Omental fat pad (tissue), 4 donors: ENCODE measurements around the gene WAPL. TPM values are rescaled to one million over a fixed set of nuclear protein-coding genes. Genes with fewer than 3 reads are reported as not detected.

Source experiments
- ATAC-seq: fragments of 150-250 bp; one replicate; pipeline ENCODE4 v1.9.1; 2016; ENCODE audit warnings: mild to moderate bottlenecking, moderate library complexity; ENCODE audit not compliant: low FRiP score
- DNase-seq: peaks from one replicate; pipeline ENCODE4 v3.0.0-alpha.2; 2019; ENCODE audit warnings: low spot score
- total RNA-seq, 4 donors: library from RNA; depleted of rRNA; stranded (reverse); fragments of >200 nt; gene quantifications; one replicate each; pipeline ENCODE4 v1.1.0, GENCODE V29; 2016
- TF ChIP-seq, protein P1 (sequence below), 3 donors: fragments of 450-650 bp; IDR thresholded peaks; one replicate each; pipeline ENCODE4 v1.5.1; 2016 to 2017; ENCODE audit warnings: antibody characterized with exemption in 3 of 3, mild to moderate bottlenecking in 3 of 3, moderate library complexity in 2 of 3

The WAPL gene
- total RNA-seq, 4 donors from 2014 or later: 29.8 to 61.5 (median 40.1) TPM

DNA sequence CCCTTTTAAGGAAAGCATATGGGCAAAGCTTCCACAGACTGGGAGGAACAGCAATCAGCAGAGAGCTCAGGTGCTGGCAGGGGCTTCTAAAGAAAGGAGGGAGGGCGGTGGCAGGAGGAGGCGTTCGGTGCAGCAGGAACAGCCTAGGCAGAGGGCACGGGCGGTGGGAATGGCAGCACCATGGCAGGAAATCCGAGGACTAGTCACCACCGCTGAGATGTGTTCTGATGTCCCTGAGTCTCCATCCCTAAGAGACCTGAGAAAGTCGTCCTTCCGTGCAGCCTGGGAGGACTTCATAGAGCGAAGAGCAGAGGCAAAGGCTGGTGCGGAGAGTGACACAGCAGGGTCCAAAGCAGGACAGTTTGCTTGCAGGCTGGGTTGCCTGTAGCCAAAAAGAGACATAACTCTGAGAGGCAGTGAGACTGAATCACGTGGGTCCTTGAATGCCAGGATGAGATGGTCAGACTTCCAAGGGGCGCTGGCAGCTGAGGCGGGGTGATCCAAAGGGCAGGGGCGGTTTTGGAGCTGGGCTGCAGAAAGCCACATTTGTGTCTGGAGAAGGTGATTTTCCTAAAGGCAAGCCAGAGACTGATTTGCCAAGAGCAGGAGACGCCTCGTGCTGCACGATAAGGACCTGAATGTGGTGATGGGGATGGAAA, 119.2 kb downstream of the WAPL start:
- DNase-seq (no peak), ATAC-seq (no peak)
- TF ChIP-seq, protein P1, sequence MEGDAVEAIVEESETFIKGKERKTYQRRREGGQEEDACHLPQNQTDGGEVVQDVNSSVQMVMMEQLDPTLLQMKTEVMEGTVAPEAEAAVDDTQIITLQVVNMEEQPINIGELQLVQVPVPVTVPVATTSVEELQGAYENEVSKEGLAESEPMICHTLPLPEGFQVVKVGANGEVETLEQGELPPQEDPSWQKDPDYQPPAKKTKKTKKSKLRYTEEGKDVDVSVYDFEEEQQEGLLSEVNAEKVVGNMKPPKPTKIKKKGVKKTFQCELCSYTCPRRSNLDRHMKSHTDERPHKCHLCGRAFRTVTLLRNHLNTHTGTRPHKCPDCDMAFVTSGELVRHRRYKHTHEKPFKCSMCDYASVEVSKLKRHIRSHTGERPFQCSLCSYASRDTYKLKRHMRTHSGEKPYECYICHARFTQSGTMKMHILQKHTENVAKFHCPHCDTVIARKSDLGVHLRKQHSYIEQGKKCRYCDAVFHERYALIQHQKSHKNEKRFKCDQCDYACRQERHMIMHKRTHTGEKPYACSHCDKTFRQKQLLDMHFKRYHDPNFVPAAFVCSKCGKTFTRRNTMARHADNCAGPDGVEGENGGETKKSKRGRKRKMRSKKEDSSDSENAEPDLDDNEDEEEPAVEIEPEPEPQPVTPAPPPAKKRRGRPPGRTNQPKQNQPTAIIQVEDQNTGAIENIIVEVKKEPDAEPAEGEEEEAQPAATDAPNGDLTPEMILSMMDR (IDR thresholded peaks at IDR 0.05): no peak

DNA sequence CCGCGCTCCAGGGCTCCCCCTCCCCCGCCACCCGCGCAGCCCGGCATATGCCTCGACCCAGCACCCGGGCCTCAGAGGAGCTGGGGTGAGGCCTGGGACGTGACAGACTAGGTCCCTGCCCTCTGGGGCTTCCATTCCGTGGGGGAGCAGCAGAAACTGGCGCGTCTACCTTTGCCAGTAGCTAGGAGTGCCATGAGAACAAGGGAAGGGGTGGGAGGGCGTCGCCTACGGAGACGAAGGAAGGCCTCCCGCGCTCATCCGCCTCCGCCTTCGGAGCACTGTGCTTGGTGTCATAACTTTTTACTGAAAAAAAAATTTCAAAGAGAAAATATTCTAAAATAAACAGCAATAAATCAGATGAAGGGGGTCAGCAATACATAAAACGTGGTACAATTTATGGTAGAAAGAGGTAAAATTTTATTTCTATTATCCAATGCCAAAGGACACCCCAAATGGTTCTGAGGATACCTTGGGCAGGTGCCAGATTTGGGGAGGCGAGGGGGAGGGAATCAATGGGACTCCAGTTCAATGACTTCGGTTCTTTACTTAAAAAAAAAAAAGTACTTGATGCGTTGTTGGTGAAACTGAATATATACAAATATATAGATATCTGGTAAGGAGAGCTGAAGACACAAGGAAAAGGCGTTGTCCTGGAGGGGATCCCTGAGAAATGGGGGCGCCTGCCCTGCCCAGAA, 119.9 kb downstream of the WAPL start:
- TF ChIP-seq, protein P1 (IDR thresholded peaks at IDR 0.05): no peak
- ATAC-seq (no peak), DNase-seq (no peak)

DNA sequence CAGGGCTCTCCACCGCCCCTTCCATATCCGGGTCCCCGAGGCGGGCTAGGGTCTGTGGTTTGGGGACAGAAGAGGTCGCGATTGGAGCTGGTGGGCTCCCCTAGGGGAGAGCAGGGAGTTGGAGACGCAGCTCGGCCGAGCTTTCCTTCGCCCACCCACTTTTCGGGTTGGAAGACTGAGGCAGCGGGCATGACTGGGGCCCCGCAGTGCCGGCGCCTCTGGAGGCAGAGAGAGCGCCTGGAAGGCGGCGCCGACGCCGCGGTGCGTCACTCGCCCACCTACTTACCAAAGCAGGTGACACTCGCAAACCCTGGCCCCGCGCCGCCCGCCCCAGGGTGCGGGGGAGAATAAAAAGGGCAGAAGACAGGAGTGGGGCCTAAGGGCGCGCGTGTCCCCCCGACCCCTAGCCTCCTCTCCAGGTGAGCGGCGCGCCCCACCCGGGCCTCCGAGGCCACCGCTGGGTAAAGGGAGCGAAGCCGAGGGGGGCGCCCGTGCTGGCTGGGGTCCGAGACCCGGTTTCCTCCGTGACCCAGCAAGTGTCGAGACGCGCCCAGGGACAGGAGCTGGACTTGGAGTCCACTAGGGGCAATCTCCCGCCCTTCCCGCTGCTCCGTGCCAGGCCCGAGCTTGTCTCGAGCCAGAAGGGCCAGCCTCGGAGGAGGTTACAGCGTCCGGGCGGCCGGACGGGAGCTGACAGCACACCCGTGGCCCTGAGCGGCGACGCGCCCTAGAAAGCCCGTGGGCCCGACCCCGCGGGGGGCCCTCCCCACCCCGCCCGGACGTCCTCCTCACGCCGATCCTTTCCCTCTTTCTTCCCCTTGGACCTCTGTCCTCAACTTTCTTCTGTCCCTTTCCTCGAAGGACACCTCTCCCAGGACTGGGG, 120.6 kb downstream of the WAPL start:
- TF ChIP-seq, protein P1 (IDR thresholded peaks at IDR 0.05): no peak
- DNase-seq (no peak), ATAC-seq (peak; percentile 52)

DNA sequence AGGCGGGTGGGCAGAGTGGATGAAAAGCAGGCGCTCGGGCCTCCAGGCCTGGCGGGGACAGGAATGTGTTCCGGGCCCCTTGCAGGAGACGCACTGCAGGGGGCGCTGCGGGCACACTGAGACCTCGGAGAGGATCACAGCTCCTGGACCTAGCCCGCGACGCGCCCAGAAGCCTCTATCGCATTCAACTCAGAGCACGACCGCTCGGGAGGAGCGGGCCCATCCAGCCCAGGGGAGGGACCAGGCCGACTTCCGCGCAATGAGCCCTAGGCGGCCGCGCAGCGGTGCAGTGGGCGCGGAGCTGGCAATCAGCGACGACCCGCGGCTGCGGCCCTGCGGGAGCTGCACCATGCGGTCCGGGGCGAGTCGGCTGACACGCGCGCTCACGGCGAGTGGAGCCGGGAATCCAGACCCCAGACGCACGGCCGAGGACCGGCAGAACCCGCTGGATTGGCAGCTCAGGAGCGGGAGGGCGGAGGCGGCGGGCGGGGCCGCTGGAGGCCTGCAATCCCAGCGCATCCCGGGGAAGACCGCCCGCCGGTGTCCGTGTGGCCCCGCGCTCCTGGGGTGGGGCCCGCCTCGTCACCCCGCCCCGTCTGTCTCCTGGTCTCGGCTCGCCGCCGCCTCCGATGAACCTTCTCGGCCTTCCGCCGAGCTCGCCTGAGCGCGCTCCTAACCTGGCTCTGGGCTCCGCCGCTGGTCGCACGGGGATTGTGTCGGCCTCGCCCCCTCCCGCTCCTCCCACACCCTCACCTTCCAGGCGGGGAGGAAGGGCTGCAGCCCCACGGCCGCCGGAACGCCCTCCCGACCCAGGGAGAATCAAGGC, 121.5 kb downstream of the WAPL start:
- TF ChIP-seq, protein P1 (IDR thresholded peaks at IDR 0.05): peak in 2 of 3 donors; percentile 39 to 81
- peak; percentile 94 for ATAC-seq
- peak; percentile 88 for DNase-seq

DNA sequence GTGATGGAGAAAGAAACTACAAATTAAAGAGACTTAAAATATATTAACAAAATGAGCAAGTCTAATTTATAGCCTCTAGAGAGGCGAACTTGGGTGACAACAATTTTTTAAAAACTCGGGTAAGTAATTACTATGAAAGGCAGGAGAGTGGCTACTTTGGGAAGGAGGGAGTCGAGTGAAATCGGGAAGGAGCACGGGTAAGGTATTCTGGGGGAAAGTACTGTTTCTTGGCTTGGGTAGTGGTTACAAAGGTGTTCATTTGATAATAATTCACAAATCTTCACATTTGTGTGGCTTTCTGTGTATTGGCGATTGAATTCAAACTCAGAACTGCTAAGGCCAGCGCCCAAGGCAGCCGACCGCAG, 122.1 kb downstream of the WAPL start:
- TF ChIP-seq, protein P1 (IDR thresholded peaks at IDR 0.05): no peak
- ATAC-seq (no peak), DNase-seq (no peak)

DNA sequence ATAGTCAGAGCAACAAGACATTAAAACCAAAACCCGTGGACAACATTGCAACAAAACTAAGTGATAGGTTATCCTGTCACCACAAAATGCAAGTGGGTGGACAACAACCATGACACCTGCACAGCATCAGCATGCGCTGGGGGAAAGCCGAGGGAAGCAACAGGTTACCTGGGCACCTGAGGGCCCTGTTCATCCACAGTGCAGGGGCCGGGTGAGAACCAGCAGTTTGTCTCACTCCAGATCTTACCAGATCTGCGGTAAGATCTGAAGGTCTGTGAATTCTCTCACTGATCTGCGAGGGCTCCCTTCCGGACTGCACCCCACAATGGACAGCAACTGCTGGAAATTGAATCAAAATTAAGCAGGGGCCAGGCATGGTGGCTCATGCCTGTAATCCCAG, 124.5 kb downstream of the WAPL start:
- TF ChIP-seq, protein P1 (IDR thresholded peaks at IDR 0.05): no peak
- DNase-seq (no peak), ATAC-seq (no peak)
